Fibroblast of peridontal ligament (primary cell): ENCODE results near the gene FBXW7.
A peak's percentile ranks its signal among the peaks of the same experiment; 100 is the strongest.

Experiments
- DNase-seq: peaks from one replicate; pipeline ENCODE4 v3.0.0-alpha.2; 2010; ENCODE audit errors: extremely low read depth

FBXW7 gene

DNA sequence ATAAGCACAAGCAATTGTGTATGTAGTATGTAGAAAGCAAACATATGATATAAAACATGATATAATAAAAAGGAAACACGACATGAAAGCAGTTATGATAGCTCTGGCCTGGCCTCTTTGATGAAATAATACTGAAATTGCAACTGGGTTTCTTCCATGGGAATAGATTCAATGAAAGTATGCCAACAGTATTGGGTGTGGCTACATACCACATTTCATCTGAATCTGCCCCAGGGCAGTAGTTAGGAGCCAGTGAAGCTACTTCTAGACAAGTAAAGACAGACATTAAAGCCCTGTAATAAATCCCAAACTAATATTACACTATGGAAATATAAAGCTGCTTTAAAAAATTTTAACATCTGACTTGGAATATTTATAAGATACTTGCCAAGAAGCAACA is 207.3 kb downstream of the FBXW7 start:
- DNase-seq, result peak; percentile 67

DNA sequence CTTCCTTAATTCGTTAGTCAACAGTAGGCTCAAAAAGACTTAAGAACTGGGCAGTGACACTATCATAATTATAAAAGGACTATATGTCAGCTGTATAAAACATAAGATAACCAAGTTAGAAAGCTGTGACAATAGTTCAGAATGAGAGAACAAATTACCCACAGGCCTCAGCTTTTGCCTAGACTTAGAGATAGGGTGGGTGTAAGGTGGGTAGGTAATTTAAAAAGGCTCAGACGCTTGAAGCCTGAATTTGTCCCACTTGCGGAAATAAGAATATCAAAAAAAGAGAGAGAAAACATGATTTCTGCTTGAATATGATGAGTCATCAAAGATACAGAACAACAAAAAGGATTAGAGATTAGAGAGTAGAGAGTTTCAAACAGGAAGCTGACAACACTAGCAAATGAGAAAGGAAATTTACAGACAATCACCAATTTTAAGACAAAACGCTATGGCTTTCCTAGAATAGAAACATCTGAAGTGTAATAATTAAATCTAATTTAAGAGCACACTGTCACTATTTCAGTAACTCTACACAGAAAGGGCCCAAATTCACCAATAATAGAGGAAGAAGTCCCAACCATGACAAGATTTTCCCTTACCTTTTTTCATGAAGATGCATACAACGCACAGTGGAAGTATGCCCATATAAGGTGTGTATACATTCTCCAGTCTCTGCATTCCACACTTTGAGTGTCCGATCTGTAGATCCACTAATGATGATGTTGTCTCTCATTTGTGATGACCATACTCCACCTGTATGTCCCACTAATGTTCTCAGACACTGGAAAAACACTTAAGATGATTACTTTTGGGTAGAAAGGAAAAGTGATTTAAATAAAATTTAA is 208.1 kb downstream of the FBXW7 start:
- no peak for DNase-seq

DNA sequence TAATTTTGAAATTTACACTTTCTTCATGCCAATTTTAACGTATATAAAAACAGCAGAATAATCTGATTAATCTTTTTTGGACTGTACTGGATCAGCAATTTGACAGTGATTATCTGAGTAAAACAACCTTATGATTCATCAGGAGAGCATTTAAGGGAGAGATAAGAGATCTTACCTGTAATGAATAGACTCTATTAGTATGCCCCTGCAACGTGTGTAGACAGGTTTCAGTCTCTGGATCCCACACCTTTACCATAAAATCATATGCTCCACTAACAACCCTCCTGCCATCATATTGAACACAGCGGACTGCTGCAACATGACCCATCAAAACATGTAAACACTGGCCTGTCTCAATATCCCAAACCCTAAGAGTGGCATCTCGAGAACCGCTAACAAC is 210.1 kb downstream of the FBXW7 start:
- no peak for DNase-seq

DNA sequence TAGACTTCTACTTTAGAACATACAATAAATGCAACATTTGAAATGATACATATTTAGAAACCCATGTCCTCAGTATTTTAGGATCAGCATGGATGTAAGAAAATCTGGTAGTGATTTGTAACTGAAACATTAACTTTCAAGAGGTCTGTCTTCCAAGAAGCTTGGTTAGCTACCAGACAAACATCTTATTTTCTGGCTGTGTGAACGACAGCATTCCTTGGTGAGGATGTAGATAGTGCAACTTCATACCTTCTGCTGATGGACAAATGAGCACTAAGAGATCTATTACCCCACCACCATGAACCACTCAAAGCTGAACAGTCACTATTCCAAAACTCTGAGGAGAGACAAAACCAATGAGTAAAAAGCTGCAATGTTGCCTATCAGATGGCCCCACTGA is 212.7 kb downstream of the FBXW7 start:
- peak; percentile 68 for DNase-seq

DNA sequence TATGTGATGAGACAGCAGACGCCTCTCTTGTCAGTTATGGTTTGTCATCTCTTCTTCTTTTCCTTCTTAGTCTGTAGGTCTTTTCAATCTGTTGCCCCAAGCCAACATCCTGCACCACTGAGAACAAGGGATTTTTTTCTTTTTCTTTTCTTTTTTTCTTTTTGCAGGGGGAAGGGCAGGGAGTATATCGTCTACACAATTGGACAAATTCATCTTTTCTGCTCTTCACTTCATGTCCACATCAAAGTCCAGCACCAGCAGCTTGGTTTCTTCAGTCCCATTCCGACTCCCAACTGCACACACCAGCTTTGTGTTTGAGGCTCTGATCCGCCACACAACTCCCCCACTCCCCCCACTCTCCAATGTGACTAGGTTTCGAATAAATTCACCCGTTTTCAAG is 213.2 kb downstream of the FBXW7 start:
- no peak for DNase-seq

DNA sequence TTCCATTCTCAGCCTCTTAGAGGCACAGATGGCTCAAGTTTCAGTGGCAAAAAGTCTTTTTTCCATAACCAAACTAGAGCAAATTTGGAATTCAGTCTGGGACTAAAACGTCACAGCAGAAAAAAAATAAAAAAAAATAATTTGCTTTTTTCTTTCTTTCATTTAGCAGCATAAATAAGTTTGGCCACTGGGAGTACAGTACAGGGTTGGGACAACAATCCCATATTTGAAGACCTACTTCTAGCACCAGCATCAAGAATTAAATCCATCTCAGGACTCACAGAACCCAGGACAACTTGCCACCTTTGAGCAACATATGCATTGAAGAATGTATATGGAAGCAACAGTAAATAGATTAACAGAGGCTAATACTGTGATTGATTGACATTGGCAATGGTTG is 214.0 kb downstream of the FBXW7 start:
- DNase-seq, result no peak

DNA sequence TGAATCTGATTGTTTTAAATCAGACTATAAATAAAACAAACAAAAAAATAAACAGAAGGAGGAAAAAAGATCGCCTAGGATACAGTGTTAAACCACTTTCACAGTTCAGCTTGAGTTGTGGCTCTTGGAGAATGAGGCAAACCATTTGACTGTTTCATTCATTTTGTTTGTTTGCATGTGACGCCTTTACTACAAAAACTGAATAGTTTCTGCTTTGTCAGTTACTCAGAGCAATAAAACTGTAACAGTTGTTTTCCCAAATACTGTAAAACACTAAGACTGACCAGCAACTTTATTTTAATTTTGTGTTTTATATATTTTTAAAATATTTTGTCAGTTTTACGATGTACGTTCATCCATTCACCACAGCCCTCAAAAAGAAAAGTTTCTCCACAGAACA is 214.5 kb downstream of the FBXW7 start:
- no peak for DNase-seq

DNA sequence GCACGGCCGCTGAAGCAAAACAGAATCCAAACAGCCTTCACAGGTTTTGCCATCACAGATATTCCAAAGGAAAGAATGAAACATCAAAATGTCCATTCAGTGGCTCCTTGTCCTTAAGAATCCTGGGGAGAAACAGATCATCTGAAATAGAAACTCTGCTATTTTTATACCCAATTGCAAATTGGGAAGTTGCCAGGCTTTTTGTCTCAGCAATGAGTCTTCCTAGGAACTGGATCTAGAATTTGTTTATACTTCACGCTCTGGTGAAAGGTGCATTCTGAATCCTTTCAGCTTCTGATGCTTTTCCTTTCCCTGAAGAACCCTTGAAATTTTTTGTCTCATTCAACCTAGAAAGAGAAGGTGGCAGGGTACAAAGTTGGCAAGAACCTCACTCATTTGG is 218.9 kb downstream of the FBXW7 start:
- peak; percentile 85 for DNase-seq

DNA sequence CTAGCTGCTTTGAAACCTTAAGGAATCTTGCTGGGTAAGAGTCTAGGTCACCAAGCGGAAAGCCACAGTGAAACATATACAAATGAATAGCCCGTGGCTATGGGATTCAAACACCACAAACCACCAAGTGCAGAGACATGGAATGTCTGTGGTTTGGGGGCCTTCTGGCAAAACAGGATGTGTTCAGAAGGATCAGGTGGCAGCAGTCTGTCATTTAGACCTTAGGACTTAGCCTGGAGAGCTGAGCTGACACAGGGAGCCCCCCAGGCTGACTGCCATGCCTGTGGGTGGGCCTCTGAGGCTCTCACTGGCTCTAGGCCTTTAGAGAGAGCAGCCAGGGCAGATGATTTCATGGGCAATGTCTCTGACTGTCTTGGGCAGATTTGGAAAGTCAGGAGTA is 225.6 kb downstream of the FBXW7 start:
- peak; percentile 86 for DNase-seq

DNA sequence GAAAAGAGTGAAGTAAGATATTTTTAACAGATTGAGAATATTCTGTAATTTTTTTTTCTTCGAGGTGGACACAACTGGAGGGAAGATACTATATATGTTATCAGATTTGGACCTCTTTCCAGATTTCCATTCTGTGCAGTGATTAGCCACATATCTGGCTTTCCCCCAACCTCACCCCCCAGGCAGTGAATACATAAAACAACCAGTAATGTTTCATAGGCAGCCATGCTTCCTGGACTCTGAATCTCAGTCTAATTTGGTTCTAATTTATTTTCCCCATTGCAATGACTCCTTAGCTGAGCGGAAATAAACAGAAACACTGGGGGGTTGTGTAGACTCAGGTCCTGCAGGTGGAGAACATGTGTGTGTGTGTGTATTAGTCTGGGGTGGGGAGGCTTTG is 226.5 kb downstream of the FBXW7 start:
- no peak for DNase-seq

DNA sequence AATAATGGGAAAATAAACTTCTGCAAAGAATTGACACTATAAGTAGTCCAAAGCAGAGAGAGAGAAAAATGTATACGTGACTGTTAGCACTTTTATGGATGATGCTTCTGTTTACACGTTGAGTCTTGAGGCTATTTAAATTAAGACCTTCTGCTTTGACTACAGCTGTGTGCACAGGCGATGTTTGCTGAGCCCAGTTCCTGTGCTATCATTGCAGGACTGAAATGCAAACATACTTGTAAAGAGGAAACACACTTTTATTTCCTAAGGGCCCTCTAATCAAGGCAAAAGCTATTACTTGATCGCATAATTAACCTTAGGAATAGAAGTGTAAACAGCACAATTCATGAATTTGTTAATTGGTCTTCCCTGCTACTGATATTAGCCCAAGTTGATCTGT is 226.9 kb downstream of the FBXW7 start:
- no peak for DNase-seq

DNA sequence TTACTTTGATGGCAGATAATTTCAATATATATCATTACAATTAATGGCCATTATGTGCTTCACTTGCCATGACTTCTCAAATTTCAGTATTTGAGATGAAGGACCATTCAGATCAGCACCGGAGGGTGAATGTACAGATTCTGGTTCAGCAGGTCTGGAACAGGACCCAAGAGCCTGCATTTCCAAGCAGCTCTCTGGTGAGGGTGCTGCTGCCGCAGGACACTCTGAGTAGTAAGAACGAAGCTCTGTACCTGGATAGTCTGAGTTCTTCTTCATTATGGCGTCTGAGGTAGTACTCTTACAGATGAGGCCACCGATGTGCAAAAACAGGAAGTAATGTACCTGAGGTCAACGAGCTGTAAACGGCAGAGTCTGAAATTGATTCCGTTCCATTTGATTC is 228.2 kb downstream of the FBXW7 start:
- DNase-seq, result no peak

DNA sequence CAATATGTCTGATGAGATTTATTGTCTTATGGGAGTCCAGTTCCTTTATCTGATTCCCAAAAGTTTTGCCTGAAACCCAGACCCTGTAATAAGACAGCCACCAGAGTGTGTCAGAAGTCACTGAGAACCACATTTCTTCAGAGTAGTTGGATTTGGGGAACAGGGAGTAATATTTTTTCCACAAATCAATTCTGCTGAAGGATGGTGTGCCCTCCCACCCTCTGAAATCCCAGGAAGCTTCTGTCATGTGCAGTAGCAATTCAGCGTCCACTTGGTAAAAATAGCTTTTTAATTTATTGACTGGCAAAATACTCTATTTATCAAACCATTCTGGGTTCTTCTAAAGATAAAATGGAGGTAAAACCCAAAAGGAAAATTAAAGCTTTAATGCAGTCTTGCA is 229.4 kb downstream of the FBXW7 start:
- DNase-seq, result no peak

DNA sequence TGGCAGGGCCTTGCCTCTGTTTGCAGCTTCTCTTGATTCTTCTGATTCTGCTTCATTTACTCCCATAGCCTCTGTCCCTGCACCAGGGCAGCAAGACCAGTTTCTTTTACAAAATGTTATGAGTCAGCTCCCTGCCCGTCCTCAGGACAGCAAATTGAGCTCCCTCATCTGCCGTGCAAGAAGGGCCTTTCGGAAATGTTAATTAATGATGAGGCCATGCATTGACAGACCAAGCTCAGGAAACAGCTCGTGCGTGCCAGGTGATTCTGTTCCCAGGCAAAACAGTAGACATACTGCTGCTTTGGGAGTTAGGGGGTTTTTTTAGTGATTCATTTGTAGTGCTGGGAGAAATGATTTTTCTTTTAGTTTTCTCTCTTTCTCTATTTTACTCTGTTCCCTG is 231.7 kb downstream of the FBXW7 start:
- no peak for DNase-seq

DNA sequence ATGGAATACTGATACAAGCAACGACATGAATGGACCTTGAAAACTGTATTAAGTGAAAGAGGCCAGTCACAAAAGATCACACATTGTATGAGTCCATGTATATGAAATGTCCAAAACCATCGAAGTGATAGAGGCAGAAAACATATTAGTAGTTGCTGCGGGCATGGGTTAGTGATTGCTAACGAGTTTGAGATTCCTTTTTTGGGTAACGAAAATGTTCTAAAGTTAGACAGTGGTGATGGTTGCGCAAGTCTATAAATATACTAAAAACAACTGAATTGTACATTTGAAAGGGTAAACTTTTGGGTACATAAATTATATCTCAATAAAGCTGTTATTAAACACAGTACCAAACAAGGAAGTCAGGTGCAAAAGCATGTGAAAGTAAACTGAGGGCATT is 234.5 kb downstream of the FBXW7 start:
- no peak for DNase-seq

DNA sequence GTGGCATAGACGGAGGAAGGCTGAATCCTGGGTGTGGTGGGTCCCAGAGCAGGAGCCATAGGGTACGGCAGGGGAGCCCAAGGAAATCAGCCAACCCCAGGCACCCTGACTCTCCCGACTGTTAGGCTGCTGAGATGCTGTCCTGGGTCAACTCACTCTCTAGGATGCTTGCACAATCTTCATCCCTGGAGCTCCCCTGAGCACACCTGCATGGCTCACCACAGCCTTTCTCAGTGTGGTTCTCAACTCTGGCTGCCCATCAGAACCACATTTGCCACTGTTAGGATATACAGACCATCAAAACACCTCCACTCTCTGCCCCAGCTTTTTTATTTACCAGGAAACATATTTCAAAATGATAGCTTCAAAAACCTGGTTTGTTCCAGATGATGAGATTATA is 236.3 kb downstream of the FBXW7 start:
- DNase-seq, result no peak

DNA sequence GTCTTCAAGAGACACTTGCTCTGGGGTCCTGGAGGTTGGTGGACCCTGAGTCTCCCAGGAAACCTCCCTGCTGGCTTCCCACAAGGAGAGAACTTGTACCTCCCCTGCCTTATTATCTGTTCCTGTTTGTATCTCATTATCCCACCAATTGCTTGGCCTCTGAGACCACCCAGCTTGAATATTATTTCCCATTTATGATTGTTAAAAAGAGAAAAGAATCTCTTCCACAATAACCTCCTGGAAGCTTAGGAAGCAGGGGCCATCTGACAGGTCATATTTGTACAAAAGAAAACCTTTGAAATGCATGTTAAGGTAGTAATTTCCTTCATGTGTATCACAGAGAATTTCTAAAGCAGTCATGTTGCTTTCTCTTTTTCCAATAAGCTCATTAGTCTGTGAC is 239.5 kb downstream of the FBXW7 start:
- DNase-seq, result no peak

DNA sequence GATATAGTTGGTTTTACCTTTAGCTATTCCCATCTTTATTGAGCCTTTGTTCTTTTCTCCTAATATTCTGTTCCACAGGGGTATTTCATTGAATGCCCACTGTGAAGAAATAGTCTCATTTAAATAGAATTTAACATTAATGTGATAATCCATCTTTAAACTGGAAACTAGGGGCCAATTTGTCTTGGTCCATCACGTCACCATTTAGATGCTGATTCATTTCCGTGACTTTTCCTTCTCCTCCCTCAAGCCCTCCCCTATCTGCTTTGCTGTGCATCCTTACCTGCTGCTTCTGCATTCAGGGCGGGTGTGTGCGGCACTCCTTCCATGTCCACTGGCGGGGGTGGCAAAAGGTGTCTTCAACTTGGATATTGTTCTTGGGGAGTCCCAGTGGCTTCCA is 241.1 kb downstream of the FBXW7 start:
- no peak for DNase-seq

DNA sequence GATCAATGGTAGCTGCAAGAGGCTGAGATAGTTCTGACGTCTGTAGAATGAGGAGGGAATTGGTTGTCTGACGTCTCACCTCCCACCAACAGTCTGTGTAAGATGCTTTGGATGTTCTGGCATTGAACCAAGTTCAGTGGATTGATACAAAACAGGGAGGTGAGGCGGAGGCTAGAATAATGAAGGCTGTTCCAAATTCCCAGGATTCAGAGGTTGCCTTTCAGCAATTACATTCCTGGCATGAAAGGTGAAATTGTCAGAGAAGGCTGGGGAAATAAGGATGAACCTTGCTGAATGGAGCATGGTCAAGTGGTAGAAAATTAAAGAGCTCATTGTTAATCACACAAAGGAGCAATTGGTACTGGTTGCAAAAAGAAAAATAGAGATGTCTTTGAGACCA is 241.6 kb downstream of the FBXW7 start:
- no peak for DNase-seq

DNA sequence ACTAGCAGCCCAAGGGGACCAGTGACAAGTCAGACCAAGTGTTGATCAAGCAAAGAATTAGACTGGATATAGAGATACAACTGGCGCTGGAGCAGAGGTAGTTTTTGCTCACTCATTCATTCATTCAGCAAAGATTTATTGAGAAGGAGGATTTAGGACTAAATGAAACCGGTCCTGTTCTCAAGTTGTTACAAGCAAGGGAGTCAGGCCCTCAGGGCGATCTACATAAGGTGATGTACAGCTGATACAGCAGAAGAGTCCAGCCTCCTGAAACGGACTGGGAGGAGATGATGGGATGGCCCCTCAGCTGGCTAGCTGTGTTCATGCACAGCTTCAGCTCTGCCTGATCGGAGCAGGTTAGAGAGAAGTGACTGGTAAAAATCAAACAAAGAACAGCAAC is 242.4 kb downstream of the FBXW7 start:
- no peak for DNase-seq

DNA sequence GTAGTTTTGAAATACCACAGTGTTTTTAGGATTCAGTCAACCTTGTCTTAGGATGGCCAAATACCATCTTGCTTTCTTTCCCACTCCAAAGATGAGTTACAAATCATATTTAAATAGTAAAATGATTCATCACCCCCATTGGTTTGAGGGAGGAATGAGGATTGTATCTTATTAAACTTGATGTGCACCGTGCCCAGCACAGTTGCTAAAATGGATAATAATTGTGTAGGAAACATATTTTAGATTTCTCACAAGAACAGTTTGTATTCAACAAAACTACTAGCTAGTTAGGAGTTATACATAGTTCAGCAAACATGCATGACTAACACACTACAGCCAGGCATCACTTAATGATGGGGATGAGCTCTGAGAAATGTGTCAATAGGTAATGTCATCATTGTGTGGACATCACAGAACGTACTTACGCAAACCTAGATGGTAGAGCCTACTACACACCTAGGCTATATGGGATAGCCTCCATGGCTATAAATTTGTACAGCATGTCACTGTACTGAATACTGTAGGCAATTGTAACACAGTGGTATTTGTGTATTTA is 245.4 kb downstream of the FBXW7 start:
- no peak for DNase-seq

DNA sequence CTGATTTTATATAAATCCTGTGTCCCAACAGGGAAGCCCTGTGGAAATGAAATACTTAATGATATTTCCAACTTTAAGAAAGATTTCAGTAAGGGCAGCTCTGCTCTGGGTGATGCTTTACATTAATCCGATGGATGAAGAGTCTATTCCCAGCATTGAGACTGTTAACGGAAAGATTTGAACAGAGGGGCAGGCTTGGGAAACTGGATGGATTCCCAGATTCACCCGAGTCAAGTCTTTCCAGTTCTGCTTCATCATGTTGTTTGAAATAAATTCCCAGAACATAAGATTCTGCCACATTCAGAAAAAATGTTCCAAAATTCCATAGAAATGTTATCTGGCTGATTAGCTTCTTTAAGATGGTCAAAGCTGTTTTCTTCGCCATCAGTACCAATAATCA is 246.0 kb downstream of the FBXW7 start:
- peak; percentile 72 for DNase-seq

DNA sequence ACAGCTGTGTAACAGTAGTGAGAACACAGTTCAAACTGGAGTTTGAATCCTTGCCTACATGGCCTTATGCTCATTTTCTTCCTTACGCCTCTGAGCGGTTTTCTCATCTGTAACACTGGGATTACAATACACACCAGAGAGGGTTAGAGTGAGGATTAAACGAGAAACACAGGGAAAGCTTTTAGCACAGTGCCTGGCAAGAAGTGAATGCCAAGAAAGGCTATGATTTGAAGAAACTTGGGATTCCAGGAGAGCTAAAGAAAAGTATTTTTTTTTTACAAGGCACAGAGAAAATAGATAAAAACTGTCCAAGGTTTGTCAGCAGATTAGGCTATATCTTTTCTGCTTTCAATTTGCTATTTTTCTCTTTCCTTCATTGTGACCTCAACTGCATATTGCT is 246.4 kb downstream of the FBXW7 start:
- DNase-seq, result no peak
